K562 (cell line): Measurements from ENCODE around the gene TTC39C. TPM values are rescaled to one million over a fixed set of nuclear protein-coding genes. Genes with fewer than 3 reads are reported as not detected.

ENCODE experiments used
- ELK3 ChIP-seq: fragments of 450-650 bp; formaldehyde crosslinking; IDR thresholded peaks from 2 replicates; pipeline ENCODE4 v1.4.0; 2020; ENCODE audit warnings: mild to moderate bottlenecking
- MITF ChIP-seq: IDR thresholded peaks from 2 replicates; pipeline ENCODE4 v1.6.1; 2014; ENCODE audit warnings: antibody characterized with exemption
- NELFE ChIP-seq: IDR thresholded peaks from 2 replicates; pipeline ENCODE4 v1.6.1; 2011; ENCODE audit warnings: mild to moderate bottlenecking; ENCODE audit not compliant: insufficient read depth, insufficient read length
- NR2F6 ChIP-seq: fragments of 450-650 bp; formaldehyde crosslinking; IDR thresholded peaks from 2 replicates; pipeline ENCODE4 v1.4.0; 2020; ENCODE audit warnings: mild to moderate bottlenecking
- PBX2 ChIP-seq, 2 experiments: IDR thresholded peaks in 1 of 2; conservative IDR thresholded peaks in 1 of 2; 2 replicates each; pipeline ENCODE4 v1.6.1; 2016; ENCODE audit warnings: low read depth in 2 of 2, mild to moderate bottlenecking in 1 of 2, missing compliant biosample characterization in 1 of 2, missing genetic modification characterization in 1 of 2, moderate library complexity in 1 of 2
- STAG1 ChIP-seq: sonication (generic); formaldehyde crosslinking; IDR thresholded peaks from 2 replicates; pipeline ENCODE4 v1.5.0; 2020; ENCODE audit warnings: missing genetic modification reagents, borderline replicate concordance
- ZBTB43 ChIP-seq: sonication (generic); formaldehyde crosslinking; IDR thresholded peaks from 2 replicates; pipeline ENCODE4 v1.8.0; 2023; ENCODE audit warnings: mild to moderate bottlenecking, missing genetic modification reagents
- ZNF24 ChIP-seq: fragments of 450-650 bp; IDR thresholded peaks from 2 replicates; pipeline ENCODE4 v1.6.1; 2016
- ZNF347 ChIP-seq: fragments of 450-650 bp; formaldehyde crosslinking; IDR thresholded peaks from 2 replicates; pipeline ENCODE4 v1.4.0; 2020; ENCODE audit warnings: low read depth, mild to moderate bottlenecking, moderate library complexity
- ZNF583 ChIP-seq: fragments of 250-450 bp; sonication (Bioruptor Pico); IDR thresholded peaks from 2 replicates; pipeline ENCODE4 v1.4.0; 2020
- polyA plus RNA-seq, 8 experiments: library from polyadenylated mRNA; depleted of rRNA in 4 of 8; stranded (reverse) in 5 of 8; unstranded in 3 of 8; fragments of >200 nt; fragmentation: Nextera tagmentation in 2 of 8; fragmentation: Illumina TruSeq in 1 of 8; extraction: Ambion mirVana in 2 of 8; extraction: Trizol in 1 of 8; gene quantifications; 2 replicates each; pipeline versions ENCODE4 v1.2.1 to v1.2.3, GENCODE V29; 2011 to 2014; ENCODE audit warnings: inconsistent platforms in 1 of 8, missing spikeins in 1 of 8
- total RNA-seq, 7 experiments: library from RNA; depleted of rRNA in 6 of 7; stranded (reverse); fragments of >200 nt in 6 of 7; fragmentation: Illumina TruSeq in 2 of 7; extraction: Trizol in 2 of 7; gene quantifications; 2 replicates each; pipeline versions ENCODE4 v1.2.1 to v1.2.3, GENCODE V29; 2011 to 2021; ENCODE audit warnings: low replicate concordance in 1 of 7

Gene TTC39C
- total and polyA plus RNA-seq, 9 of the 15 experiments (the other 6 are each of a cell fraction or from before 2014, with no cell fraction given), result 0.01 to 0.58 (median 0.18) TPM; not detected in 5

GRCh38 chr18:23972453-23972852, 42.1 kb upstream of the TTC39C start (continued):
- TF ChIP-seq ZNF24 (no peak), STAG1 (CRISPR knock-in tag) (no peak), ZBTB43 (CRISPR knock-in tag) (no peak), NR2F6 (CRISPR knock-in tag) (no peak), ELK3 (no peak), PBX2 (CRISPR knock-in tag; IDR thresholded peaks at IDR 0.05; ENCODE audit: low read depth) (no peak), PBX2 (tag; conservative IDR thresholded peaks at IDR 0.05; ENCODE audit: low read depth) (0 out of 2 replicates have a peak, but pooled peaks have one; percentile 19), ZNF347 (CRISPR knock-in tag) (no peak), MITF (no peak), ZNF583 (no peak), NELFE (no peak)
